GM12874 (cell line): ENCODE results near the gene ICA1.

Source experiments
- TF ChIP-seq, protein P1 (sequence below): IDR thresholded peaks from 2 replicates; pipeline ENCODE4 v1.5.1; 2011; ENCODE audit warnings: low read depth, mild to moderate bottlenecking, control low read depth, low read length, moderate library complexity; ENCODE audit not compliant: insufficient read depth

The ICA1 gene

DNA sequence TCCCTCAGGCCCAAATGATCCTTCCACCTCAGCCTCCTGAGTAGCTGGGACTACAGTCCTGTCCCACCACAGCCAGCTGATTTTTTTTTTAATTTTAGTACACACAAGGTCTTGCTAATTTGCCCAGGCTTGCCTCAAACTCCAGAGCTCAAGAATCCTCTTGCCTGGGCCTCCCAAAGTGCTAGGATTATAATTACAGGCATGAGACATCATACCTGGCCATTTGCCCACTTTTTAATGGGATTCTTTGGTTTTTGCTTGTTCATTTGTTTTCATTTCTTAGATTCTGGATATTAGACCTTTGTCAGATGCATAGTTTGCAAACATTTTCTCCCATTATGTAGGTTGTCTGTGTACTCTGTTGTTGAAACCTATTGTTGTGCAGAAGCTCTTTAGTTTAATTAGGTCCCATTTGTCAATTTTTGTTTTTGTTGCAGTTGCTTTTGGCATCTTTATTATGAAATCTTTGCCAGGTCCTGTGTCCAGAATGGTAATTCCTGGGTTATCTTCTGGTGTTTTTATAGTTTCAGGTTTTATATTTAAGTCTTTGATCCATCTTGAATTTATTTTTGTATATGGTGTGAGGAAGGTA lies 198.2 kb downstream of the ICA1 start:
- TF ChIP-seq, protein P1, sequence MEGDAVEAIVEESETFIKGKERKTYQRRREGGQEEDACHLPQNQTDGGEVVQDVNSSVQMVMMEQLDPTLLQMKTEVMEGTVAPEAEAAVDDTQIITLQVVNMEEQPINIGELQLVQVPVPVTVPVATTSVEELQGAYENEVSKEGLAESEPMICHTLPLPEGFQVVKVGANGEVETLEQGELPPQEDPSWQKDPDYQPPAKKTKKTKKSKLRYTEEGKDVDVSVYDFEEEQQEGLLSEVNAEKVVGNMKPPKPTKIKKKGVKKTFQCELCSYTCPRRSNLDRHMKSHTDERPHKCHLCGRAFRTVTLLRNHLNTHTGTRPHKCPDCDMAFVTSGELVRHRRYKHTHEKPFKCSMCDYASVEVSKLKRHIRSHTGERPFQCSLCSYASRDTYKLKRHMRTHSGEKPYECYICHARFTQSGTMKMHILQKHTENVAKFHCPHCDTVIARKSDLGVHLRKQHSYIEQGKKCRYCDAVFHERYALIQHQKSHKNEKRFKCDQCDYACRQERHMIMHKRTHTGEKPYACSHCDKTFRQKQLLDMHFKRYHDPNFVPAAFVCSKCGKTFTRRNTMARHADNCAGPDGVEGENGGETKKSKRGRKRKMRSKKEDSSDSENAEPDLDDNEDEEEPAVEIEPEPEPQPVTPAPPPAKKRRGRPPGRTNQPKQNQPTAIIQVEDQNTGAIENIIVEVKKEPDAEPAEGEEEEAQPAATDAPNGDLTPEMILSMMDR: no peak
